H1 (cell line): Measurements from ENCODE around the gene QSOX2. TPM values are rescaled to one million over a fixed set of nuclear protein-coding genes. Genes with fewer than 3 reads are reported as not detected.
A peak's percentile ranks its signal among the peaks of the same experiment; 100 is the strongest.

Experiments
- CTCF ChIA-PET: fragments of 300-600 bp; sonication (Branson Sonifier 250); formaldehyde crosslinking; loops from one replicate; lab custom pipeline; 2021; ENCODE audit not compliant: partially characterized antibody; lab: Charles Lee
- POLR2A ChIA-PET: fragments of 300-600 bp; sonication (Branson Sonifier 250); formaldehyde crosslinking; loops from one replicate; lab custom pipeline; 2021; ENCODE audit warnings: inconsistent platforms; ENCODE audit not compliant: partially characterized antibody; lab: Charles Lee
- DNase-seq, 2 experiments: peaks; one replicate each; pipeline versions ENCODE4 v3.0.0 to v3.0.0-alpha.2; 2010 to 2022; ENCODE audit warnings: low spot score in 2 of 2, low read depth in 1 of 2, mixed read lengths in 1 of 2
- FAIRE-seq: peaks from 2 replicates; lab custom pipeline; 2011; peaks lifted over from hg19 to GRCh38; lab: Jason Lieb, UNC
- H2AFZ ChIP-seq: 2 replicates; pipeline ENCODE4 v1.8.1; 2012; ENCODE audit warnings: low read length, inconsistent platforms
- H2AK5ac ChIP-seq: 2 replicates; pipeline ENCODE4 v1.6.1; 2013; ENCODE audit warnings: low read depth, low read length
- H2BK120ac ChIP-seq: replicated peaks from 2 replicates; pipeline ENCODE3; 2013; ENCODE audit warnings: low read depth, low read length, inconsistent platforms
- H2BK12ac ChIP-seq: 2 replicates; pipeline ENCODE4 v1.6.1; 2013; ENCODE audit warnings: low read depth, low read length
- H2BK15ac ChIP-seq: 2 replicates; pipeline ENCODE4 v1.6.1; 2013; ENCODE audit warnings: low read length
- H2BK20ac ChIP-seq: 2 replicates; pipeline ENCODE4 v1.6.1; 2013; ENCODE audit warnings: low read length
- H2BK5ac ChIP-seq: 2 replicates; pipeline ENCODE4 v1.6.1; 2013; ENCODE audit warnings: low read depth, low read length
- H3K14ac ChIP-seq: 2 replicates; pipeline ENCODE4 v1.6.1; 2013; ENCODE audit warnings: inconsistent platforms; ENCODE audit not compliant: insufficient read length
- H3K18ac ChIP-seq: 2 replicates; pipeline ENCODE4 v1.6.1; 2013; ENCODE audit warnings: low read length; ENCODE audit errors: extremely low read depth
- H3K23ac ChIP-seq: 2 replicates; pipeline ENCODE4 v1.6.1; 2013; ENCODE audit warnings: inconsistent platforms; ENCODE audit not compliant: insufficient read length
- H3K23me2 ChIP-seq: 2 replicates; pipeline ENCODE4 v1.6.1; 2013; ENCODE audit warnings: low read depth, low read length
- H3K27ac ChIP-seq: 2 replicates; pipeline ENCODE4 v1.6.1; 2011; ENCODE audit warnings: low read depth, low read length, inconsistent platforms
- H3K27me3 ChIP-seq, 4 experiments: replicated peaks in 1 of 4; 1 replicate in 1 of 4; 2 replicates in 3 of 4; pipeline versions ENCODE4 v1.6.1 to v1.8.1; 2011 to 2013; ENCODE audit warnings: low read length in 3 of 4, mild to moderate bottlenecking in 3 of 4, inconsistent platforms in 2 of 4, mixed read lengths in 2 of 4, moderate library complexity in 1 of 4; ENCODE audit not compliant: control insufficient read depth in 3 of 4, insufficient read depth in 3 of 4; ENCODE audit errors: extremely low read depth in 1 of 4
- H3K36me3 ChIP-seq, 4 experiments: 2 replicates each; pipeline versions ENCODE4 v1.6.1 to v1.8.1; 2011 to 2013; ENCODE audit warnings: mild to moderate bottlenecking in 4 of 4, low read length in 3 of 4, moderate library complexity in 2 of 4, control low read depth in 1 of 4, inconsistent platforms in 1 of 4; ENCODE audit not compliant: insufficient read depth in 4 of 4, control insufficient read depth in 2 of 4
- H3K4ac ChIP-seq: replicated peaks from 2 replicates; pipeline ENCODE3; 2013; ENCODE audit warnings: low read length, low read depth, mixed read lengths, inconsistent platforms; ENCODE audit not compliant: insufficient read length
- H3K4me1 ChIP-seq, 4 experiments: replicated peaks in 1 of 4; 1 replicate in 1 of 4; 2 replicates in 3 of 4; pipeline versions ENCODE4 v1.6.1 to v1.8.1; 2011 to 2013; ENCODE audit warnings: low read length in 3 of 4, inconsistent platforms in 2 of 4, mixed read lengths in 1 of 4; ENCODE audit not compliant: insufficient read depth in 4 of 4, control insufficient read depth in 3 of 4
- H3K4me2 ChIP-seq, 2 experiments: 2 replicates each; pipeline versions ENCODE4 v1.6.1 to v1.8.1; 2011 to 2013; ENCODE audit warnings: low read depth in 2 of 2, low read length in 2 of 2, control low read depth in 1 of 2, inconsistent platforms in 1 of 2, mild to moderate bottlenecking in 1 of 2; ENCODE audit not compliant: insufficient read depth in 1 of 2
- H3K4me3 ChIP-seq, 4 experiments: fragments of 200-600, 300-600 bp in 1 of 4; sonication (generic), shearing (Covaris generic), sonication (Bioruptor Twin) in 1 of 4; 2 replicates each; pipeline versions ENCODE4 v1.5.1 to v1.8.1; 2011 to 2016; ENCODE audit warnings: low read length in 4 of 4, low read depth in 3 of 4, control low read depth in 2 of 4, inconsistent platforms in 2 of 4, mild to moderate bottlenecking in 2 of 4, mixed read lengths in 1 of 4, moderate library complexity in 1 of 4; ENCODE audit not compliant: insufficient read depth in 2 of 4; ENCODE audit errors: extremely low read depth in 1 of 4
- H3K56ac ChIP-seq: replicated peaks from 2 replicates; pipeline ENCODE3; 2013; ENCODE audit warnings: low read depth, mild to moderate bottlenecking, mixed read lengths, low read length, inconsistent platforms; ENCODE audit not compliant: insufficient read length
- H3K79me1 ChIP-seq: 2 replicates; pipeline ENCODE4 v1.6.1; 2013; ENCODE audit warnings: low read depth, low read length, control low read depth
- H3K79me2 ChIP-seq, 2 experiments: 2 replicates each; pipeline versions ENCODE4 v1.6.1 to v1.8.1; 2012 to 2013; ENCODE audit warnings: low read length in 2 of 2, mild to moderate bottlenecking in 2 of 2, inconsistent platforms in 1 of 2; ENCODE audit not compliant: insufficient read depth in 2 of 2, control insufficient read depth in 1 of 2
- H3K9ac ChIP-seq, 4 experiments: replicated peaks in 1 of 4; 1 replicate in 1 of 4; 2 replicates in 3 of 4; pipeline versions ENCODE4 v1.6.1 to v1.8.1; 2011 to 2013; ENCODE audit warnings: low read depth in 3 of 4, low read length in 3 of 4, control low read depth in 2 of 4, mild to moderate bottlenecking in 2 of 4, moderate library complexity in 2 of 4, inconsistent platforms in 1 of 4; ENCODE audit errors: extremely low read depth in 1 of 4
- H3K9me3 ChIP-seq, 2 experiments: 2 replicates each; pipeline versions ENCODE4 v1.6.1 to v1.8.1; 2012 to 2013; ENCODE audit warnings: mild to moderate bottlenecking in 2 of 2, moderate library complexity in 2 of 2, control low read depth in 1 of 2, inconsistent platforms in 1 of 2, low read depth in 1 of 2, low read length in 1 of 2, mixed read lengths in 1 of 2; ENCODE audit not compliant: insufficient read depth in 2 of 2
- H4K20me1 ChIP-seq, 2 experiments: replicated peaks in 1 of 2; 2 replicates each; pipeline versions ENCODE3 to v1.8.1; 2011 to 2013; ENCODE audit warnings: inconsistent platforms in 2 of 2, low read length in 2 of 2, mild to moderate bottlenecking in 1 of 2; ENCODE audit not compliant: insufficient read depth in 2 of 2, control insufficient read depth in 1 of 2
- H4K5ac ChIP-seq: 2 replicates; pipeline ENCODE4 v1.6.1; 2013; ENCODE audit warnings: low read length, low read depth, mixed read lengths, inconsistent platforms; ENCODE audit not compliant: insufficient read length
- H4K8ac ChIP-seq: 2 replicates; pipeline ENCODE4 v1.8.0; 2013; ENCODE audit warnings: mild to moderate bottlenecking, moderate library complexity, low read length, inconsistent platforms; ENCODE audit not compliant: insufficient read depth; ENCODE audit errors: extremely low read depth
- H4K91ac ChIP-seq: replicated peaks from 2 replicates; pipeline ENCODE3; 2013; ENCODE audit warnings: low read length, mixed read lengths, inconsistent platforms; ENCODE audit not compliant: insufficient read length
- SIX5 ChIP-seq: IDR thresholded peaks from 2 replicates; pipeline ENCODE4 v1.6.1; 2011; ENCODE audit warnings: mild to moderate bottlenecking, low read depth, low read length
- WGBS, 2 experiments: shearing (Covaris generic) in 1 of 2; methylation state at CpG; one replicate each; pipeline versions ENCODE4 v1.1.6 to v1.1.7; 2013 to 2015; ENCODE audit warnings: low lambda C conversion rate in 2 of 2, mixed read lengths in 2 of 2, inconsistent platforms in 1 of 2, low coverage in 1 of 2, missing lambda C conversion rate in 1 of 2; ENCODE audit not compliant: insufficient replicate concordance in 2 of 2, insufficient coverage in 1 of 2, insufficient read length in 1 of 2; ENCODE audit errors: extremely low coverage in 1 of 2, missing lambda C conversion rate in 1 of 2; 5-methylcytosine and 5-hydroxymethylcytosine counted together
- polyA plus RNA-seq, 7 experiments: library from polyadenylated mRNA; depleted of rRNA in 3 of 7; stranded (reverse) in 5 of 7; unstranded in 2 of 7; fragments of >200 nt in 5 of 7; fragments of 200-250 nt in 2 of 7; gene quantifications; 1 replicate in 5 of 7; 2 replicates in 1 of 7; 4 replicates in 1 of 7; pipeline versions ENCODE4 v1.2.1 to v1.2.3, GENCODE V29; 2011 to 2013; ENCODE audit warnings: missing spikeins in 2 of 7, mixed read lengths in 2 of 7
- total RNA-seq: library from RNA; stranded (reverse); fragmentation: NEBNext Ultra II Directional; extraction: Animal tissue kit (Norgen Biotek cat#: 25700); gene quantifications from 2 replicates; pipeline ENCODE4 v1.2.1, GENCODE V29; 2021

The QSOX2 gene
- total and polyA plus RNA-seq, 2 of the 8 experiments (the other 6 are each of a cell fraction or from before 2014, with no cell fraction given) = 18.0 to 28.6 TPM

- H4K20me1 ChIP-seq = peaks cover 14 to 18% of the 10 kb centered on the region in 2 experiments
- DNase-seq (no peak), FAIRE-seq (no peak)
- no peak overlapping the region for H2BK12ac ChIP-seq
- H3K23me2 ChIP-seq = no peaks in the 10 kb centered on the region
- no peak overlapping the region for H4K5ac ChIP-seq
- peaks cover 4 to 78% of the 10 kb centered on the region in 2 experiments; a peak in 3 of 4 replicates for H3K79me2 ChIP-seq
- no peak overlapping the region for H3K9ac ChIP-seq
- no peaks in the 10 kb centered on the region for H3K27me3 ChIP-seq
- no peaks in the 10 kb centered on the region; a peak in 1 of 7 replicates for H3K4me1 ChIP-seq
- H3K79me1 ChIP-seq = peaks cover 17% of the 10 kb centered on the region
- H3K36me3 ChIP-seq = peaks cover 0 to 14% (median 1%) of the 10 kb centered on the region in 4 experiments; a peak in 2 of 8 replicates
- no peak overlapping the region for H3K18ac ChIP-seq
- no peak overlapping the region for H3K27ac ChIP-seq
- no peak overlapping the region for H3K4me3 ChIP-seq
- no peak overlapping the region for H3K4ac ChIP-seq
- H4K91ac ChIP-seq = no peak overlapping the region
- ChIA-PET CTCF (interaction anchor here (0.7 to 1.0 kb wide), 3 partner anchors 10 to 266 kb away, joined by 3 to 4 read pairs (median 3); no protein-coding TSS in a partner anchor), POLR2A (no interaction called here)
- no peaks in the 10 kb centered on the region for H3K9me3 ChIP-seq
- no peak overlapping the region for H2BK15ac ChIP-seq
- no peak overlapping the region for H4K8ac ChIP-seq
- no peak overlapping the region for H2AFZ ChIP-seq
- 91% methylated on average over 10 of the region's 10 CpGs; no CpG with 5 or more reads in 1 of the 2 experiments for WGBS, 2 experiments
- H2BK5ac ChIP-seq = 0 out of 2 replicates have a peak overlapping the region, but pooled peaks have one; percentile 6
- H2AK5ac ChIP-seq = peak overlapping the region; percentile 5; the same call in 1 of the 2 replicates
- no peak overlapping the region for H2BK20ac ChIP-seq
- H3K4me2 ChIP-seq = no peak overlapping the region
- H3K56ac ChIP-seq = no peak overlapping the region
- H3K14ac ChIP-seq = no peak overlapping the region
- H3K23ac ChIP-seq = no peak overlapping the region
- no peak overlapping the region for H2BK120ac ChIP-seq
- TF ChIP-seq SIX5 = no peak
Measured at GRCh38 chr9:136232969-136233368, 12.6 kb downstream of the QSOX2 start.
